Astrocyte of the cerebellum (primary cell): ENCODE measurements around the gene PTPRK.

Source experiments
- DNase-seq: peaks from one replicate; pipeline ENCODE4 v3.0.0-alpha.2; 2011; ENCODE audit warnings: low read depth
- H3K4me3 ChIP-seq: 2 replicates; pipeline ENCODE4 v1.5.1; 2011; ENCODE audit warnings: mild to moderate bottlenecking, low read depth, low read length, moderate library complexity
- in situ Hi-C: cut with HindIII; loops from 2 replicates; pipeline ENCODE4 v1.10.0; 2017; ENCODE audit warnings: low sequenced_read_pairs
- TF ChIP-seq, protein P1 (sequence below): IDR thresholded peaks from 2 replicates; pipeline ENCODE4 v1.5.1; 2012; ENCODE audit warnings: low read length, low read depth, moderate library complexity, mild to moderate bottlenecking; ENCODE audit errors: missing control alignments

Gene PTPRK

DNA sequence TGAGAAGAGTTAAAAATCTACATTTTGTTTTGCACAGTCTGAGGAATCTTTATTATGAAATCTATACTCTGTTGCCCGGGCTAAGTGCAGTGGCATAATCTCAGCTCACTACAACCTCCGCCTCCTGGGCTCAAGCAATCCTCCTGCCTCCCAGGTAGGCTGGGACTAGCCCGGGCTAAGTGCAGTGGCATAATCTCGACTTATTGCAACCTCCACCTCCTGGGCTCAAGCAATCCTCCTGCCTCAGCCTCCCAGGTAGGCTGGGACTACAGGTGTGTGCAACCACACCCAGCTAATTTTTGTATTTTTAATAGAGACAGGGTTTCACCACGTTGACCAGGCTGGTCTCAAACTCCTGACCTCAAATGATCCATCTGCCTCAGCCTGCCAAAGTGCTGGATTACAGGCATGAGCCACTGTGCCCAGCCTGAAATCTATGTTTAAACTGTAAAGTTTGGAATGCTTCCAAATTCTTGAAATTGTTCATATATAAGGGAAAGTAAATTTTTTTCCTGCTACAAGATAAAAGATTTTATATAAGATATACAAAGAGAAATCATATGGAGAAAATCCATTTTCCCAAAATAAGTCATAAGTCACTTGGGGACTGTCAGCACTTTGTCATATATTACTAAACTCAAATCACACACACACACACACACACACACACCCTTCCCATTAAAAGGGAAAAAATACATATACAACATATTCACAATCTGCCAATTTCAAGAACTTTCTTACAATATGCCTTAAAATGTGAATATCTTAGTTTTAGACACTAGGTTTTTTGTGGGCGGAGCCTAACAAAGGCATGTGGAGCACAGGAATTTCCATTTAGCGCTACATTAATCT, 19.4 kb downstream of the PTPRK start:
- in situ Hi-C loops = no loop called here
- DNase-seq = no peak
- H3K4me3 ChIP-seq = no peak overlapping the region
- TF ChIP-seq, protein P1, sequence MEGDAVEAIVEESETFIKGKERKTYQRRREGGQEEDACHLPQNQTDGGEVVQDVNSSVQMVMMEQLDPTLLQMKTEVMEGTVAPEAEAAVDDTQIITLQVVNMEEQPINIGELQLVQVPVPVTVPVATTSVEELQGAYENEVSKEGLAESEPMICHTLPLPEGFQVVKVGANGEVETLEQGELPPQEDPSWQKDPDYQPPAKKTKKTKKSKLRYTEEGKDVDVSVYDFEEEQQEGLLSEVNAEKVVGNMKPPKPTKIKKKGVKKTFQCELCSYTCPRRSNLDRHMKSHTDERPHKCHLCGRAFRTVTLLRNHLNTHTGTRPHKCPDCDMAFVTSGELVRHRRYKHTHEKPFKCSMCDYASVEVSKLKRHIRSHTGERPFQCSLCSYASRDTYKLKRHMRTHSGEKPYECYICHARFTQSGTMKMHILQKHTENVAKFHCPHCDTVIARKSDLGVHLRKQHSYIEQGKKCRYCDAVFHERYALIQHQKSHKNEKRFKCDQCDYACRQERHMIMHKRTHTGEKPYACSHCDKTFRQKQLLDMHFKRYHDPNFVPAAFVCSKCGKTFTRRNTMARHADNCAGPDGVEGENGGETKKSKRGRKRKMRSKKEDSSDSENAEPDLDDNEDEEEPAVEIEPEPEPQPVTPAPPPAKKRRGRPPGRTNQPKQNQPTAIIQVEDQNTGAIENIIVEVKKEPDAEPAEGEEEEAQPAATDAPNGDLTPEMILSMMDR = no peak

DNA sequence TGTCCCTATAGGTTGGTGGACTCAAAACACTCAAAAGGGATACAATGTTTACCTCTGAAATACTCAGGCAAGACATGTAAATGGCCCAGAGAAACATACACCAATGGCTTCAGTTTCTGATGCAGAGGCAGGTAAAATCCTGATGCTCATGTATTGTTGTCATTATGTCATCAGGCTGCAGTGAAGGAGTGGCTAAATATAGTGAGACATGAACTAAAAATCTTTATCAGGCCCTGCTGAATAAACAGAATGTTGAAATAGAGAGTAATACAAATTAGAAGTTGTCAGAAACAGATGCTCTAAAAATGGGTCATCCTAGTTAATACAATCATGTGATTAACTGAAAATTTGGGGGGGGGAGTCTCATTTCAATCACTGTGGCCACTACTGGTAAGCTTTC, 20.4 kb downstream of the PTPRK start:
- TF ChIP-seq, protein P1 = no peak
- in situ Hi-C loops = no loop called here
- H3K4me3 ChIP-seq = no peak overlapping the region
- no peak for DNase-seq

DNA sequence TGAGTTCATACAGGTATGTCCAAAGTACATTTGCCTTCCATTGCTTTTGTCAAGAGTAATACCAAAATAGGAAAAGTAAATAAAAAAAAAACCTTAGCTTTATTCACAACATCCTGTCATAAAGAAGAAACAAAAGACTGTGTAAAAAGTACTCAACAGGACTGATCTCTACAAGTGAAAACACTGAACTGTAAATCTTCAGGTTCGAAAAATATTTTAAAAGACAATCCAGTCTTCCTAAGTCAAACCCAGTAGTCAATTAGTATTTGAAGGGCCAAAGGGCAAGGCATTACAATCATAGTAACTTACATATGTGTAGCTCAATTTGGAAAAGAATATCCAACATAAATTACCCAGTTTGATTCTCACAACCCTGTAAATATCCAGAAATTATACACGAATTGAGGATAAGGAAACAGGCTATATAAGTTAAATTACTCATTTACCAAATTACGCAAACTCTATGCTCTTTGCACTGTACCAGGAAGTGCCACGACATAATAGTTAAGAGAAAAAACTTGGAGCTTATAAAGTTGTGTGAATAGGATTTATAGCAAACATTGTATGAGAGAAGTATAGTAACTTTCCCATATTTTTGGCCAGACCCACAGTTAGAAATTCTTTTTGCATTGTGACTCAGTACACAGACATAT, 21.2 kb downstream of the PTPRK start:
- TF ChIP-seq, protein P1 = no peak
- no peak for DNase-seq
- in situ Hi-C loops = no loop called here
- H3K4me3 ChIP-seq = no peak overlapping the region

DNA sequence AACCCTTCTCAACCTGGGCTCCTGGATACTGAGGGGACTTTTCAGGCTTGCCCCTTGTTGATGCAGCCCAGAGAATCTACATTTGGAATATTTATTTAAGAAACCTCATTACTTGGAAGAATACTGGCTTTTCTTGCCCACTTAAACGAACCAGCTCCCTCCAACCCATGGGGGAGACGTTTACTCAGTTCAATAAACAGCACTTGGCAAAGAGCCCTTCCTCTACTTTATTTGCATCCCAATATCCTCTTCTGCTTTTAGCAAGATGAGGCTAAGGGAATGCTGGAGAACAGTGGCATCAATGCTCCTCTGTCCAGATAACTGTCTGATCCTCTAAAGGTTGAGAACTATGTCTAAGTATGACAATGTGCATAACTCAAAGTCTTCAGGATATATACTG, 22.2 kb downstream of the PTPRK start:
- no peak overlapping the region for H3K4me3 ChIP-seq
- in situ Hi-C loops = no loop called here
- TF ChIP-seq, protein P1 = no peak
- DNase-seq = no peak

- H3K4me3 ChIP-seq = no peak overlapping the region
- no peak for DNase-seq
- TF ChIP-seq, protein P1 = no peak
- in situ Hi-C loops = no loop called here
These were observed 24.7 kb downstream of the PTPRK start for GRCh38 chr6:128495536-128496333.

- in situ Hi-C loops = no loop called here
- DNase-seq = no peak
- TF ChIP-seq, protein P1 = no peak
- H3K4me3 ChIP-seq = no peak overlapping the region
These were observed 26.0 kb downstream of the PTPRK start for GRCh38 chr6:128494440-128494839.
